PC-9 (cell line): ENCODE data around the gene YIPF1. TPM values are rescaled to one million over a fixed set of nuclear protein-coding genes. Genes with fewer than 3 reads are reported as not detected.

Source experiments
- Bru-seq: library from RNA; stranded (reverse); fragments of 400-500 nt; gene quantifications from one replicate; lab custom pipeline; 2021; lab: Mats Ljungman, UMichigan
- BruChase-seq, 2 experiments: library from RNA; stranded (reverse); fragments of 400-500 nt; gene quantifications; one replicate each; lab custom pipeline; 2021; lab: Mats Ljungman, UMichigan
- BruUV-seq: library from RNA; stranded (reverse); fragments of 400-500 nt; replicated peaks from 2 replicates; lab custom pipeline; 2021; lab: Mats Ljungman, UMichigan
- CTCF ChIA-PET: fragments of 300-600 bp; sonication (Branson Sonifier 250); formaldehyde crosslinking; loops from one replicate; lab custom pipeline; 2022; ENCODE audit warnings: antibody characterized with exemption; lab: Charles Lee
- POLR2A ChIA-PET: fragments of 300-600 bp; sonication (Branson Sonifier 250); formaldehyde crosslinking; loops from one replicate; lab custom pipeline; 2022; ENCODE audit warnings: antibody characterized with exemption; ENCODE audit not compliant: unreplicated experiment; lab: Charles Lee
- DNase-seq, 2 experiments: peaks; one replicate each; pipeline versions ENCODE4 v3.0.0 to v3.0.0-alpha.2; 2015 to 2022; ENCODE audit warnings: mixed read lengths in 1 of 2
- H2AFZ ChIP-seq: fragments of 200-600 bp; sonication (generic); 2 replicates; pipeline ENCODE4 v1.8.1; 2017; ENCODE audit warnings: antibody characterized with exemption
- H3F3A ChIP-seq: fragments of 200-600 bp; sonication (generic); 2 replicates; pipeline ENCODE4 v1.8.1; 2017; ENCODE audit warnings: antibody characterized with exemption, mild to moderate bottlenecking, low read depth; ENCODE audit not compliant: insufficient read depth
- H3K27ac ChIP-seq: fragments of 200-600 bp; sonication (generic); 2 replicates; pipeline ENCODE4 v1.6.1; 2016; ENCODE audit warnings: mixed run types
- H3K27me3 ChIP-seq: fragments of 200-600 bp; sonication (generic); 2 replicates; pipeline ENCODE4 v1.6.1; 2016; ENCODE audit warnings: low read depth, mixed run types; ENCODE audit not compliant: insufficient read depth
- H3K36me3 ChIP-seq: fragments of 200-600 bp; sonication (generic); 2 replicates; pipeline ENCODE4 v1.6.1; 2016; ENCODE audit warnings: low read depth, mixed run types
- H3K4me1 ChIP-seq: fragments of 200-600 bp; sonication (generic); replicated peaks from 2 replicates; pipeline ENCODE4 v1.6.1; 2016; ENCODE audit warnings: mixed run types; ENCODE audit not compliant: insufficient read depth
- H3K4me2 ChIP-seq: fragments of 200-600 bp; sonication (generic); 2 replicates; pipeline ENCODE4 v1.6.1; 2017; ENCODE audit warnings: mixed run types
- H3K4me3 ChIP-seq: fragments of 200-600 bp; sonication (generic); 2 replicates; pipeline ENCODE4 v1.6.1; 2016; ENCODE audit warnings: mixed run types
- H3K79me2 ChIP-seq: fragments of 200-600 bp; sonication (generic); 2 replicates; pipeline ENCODE4 v1.6.1; 2017; ENCODE audit warnings: low read depth, mixed run types
- H3K9me2 ChIP-seq: fragments of 200-600 bp; sonication (generic); 2 replicates; pipeline ENCODE4 v1.8.1; 2017; ENCODE audit warnings: mild to moderate bottlenecking; ENCODE audit not compliant: insufficient read depth
- H3K9me3 ChIP-seq: fragments of 200-600 bp; sonication (generic); 2 replicates; pipeline ENCODE4 v1.8.1; 2016; ENCODE audit warnings: low read depth; ENCODE audit not compliant: insufficient read depth
- H4K20me1 ChIP-seq: fragments of 200-600 bp; sonication (generic); 2 replicates; pipeline ENCODE4 v1.8.1; 2017; ENCODE audit not compliant: insufficient read depth
- EZH2 ChIP-seq: fragments of 200-600 bp; sonication (generic); IDR thresholded peaks from 2 replicates; pipeline ENCODE4 v1.8.0; 2017; ENCODE audit warnings: antibody characterized with exemption, low read depth
- intact Hi-C: fragments of 100-400 bp; cut with micrococcal nuclease; formaldehyde crosslinking; loops from one replicate; pipeline ENCODE4 v1.10.0; 2022; ENCODE audit not compliant: unreplicated experiment
- long read RNA-seq: library from polyadenylated mRNA; stranded (forward); transcript quantifications from one replicate; pipeline ENCODE4 v2.0.0, GENCODE V29; 2022
- total RNA-seq: library from RNA; stranded (reverse); gene quantifications from 2 replicates; pipeline ENCODE4 v1.2.3, GENCODE V29; 2021
- TF ChIP-seq, protein P1 (sequence below): fragments of 200-600 bp; sonication (generic); conservative IDR thresholded peaks from 2 replicates; pipeline ENCODE4 v1.6.1; 2017; ENCODE audit warnings: mixed run types, antibody characterized with exemption, mild to moderate bottlenecking, moderate library complexity

YIPF1 gene
- total RNA-seq: 23.3 and 26.1 TPM in 2 replicates
- percentile 69 among the genes with signal in this experiment for Bru-seq, nascent RNA
- percentile 79 among the genes with signal in this experiment for BruChase-seq, experiment 1, labeled RNA remaining after a 2-hour chase
- BruChase-seq, experiment 2, labeled RNA remaining after a 6-hour chase: percentile 71 among the genes with signal in this experiment
- long read RNA-seq, transcript YIPF1-201 (11 exons, 1,858 nt): major isoform, 8 of 339 reads
- long read RNA-seq, partial matches to known transcripts: 0 of 339 reads
- long read RNA-seq, other reads (novel, unspliced or antisense): 327 of 339 reads

DNA sequence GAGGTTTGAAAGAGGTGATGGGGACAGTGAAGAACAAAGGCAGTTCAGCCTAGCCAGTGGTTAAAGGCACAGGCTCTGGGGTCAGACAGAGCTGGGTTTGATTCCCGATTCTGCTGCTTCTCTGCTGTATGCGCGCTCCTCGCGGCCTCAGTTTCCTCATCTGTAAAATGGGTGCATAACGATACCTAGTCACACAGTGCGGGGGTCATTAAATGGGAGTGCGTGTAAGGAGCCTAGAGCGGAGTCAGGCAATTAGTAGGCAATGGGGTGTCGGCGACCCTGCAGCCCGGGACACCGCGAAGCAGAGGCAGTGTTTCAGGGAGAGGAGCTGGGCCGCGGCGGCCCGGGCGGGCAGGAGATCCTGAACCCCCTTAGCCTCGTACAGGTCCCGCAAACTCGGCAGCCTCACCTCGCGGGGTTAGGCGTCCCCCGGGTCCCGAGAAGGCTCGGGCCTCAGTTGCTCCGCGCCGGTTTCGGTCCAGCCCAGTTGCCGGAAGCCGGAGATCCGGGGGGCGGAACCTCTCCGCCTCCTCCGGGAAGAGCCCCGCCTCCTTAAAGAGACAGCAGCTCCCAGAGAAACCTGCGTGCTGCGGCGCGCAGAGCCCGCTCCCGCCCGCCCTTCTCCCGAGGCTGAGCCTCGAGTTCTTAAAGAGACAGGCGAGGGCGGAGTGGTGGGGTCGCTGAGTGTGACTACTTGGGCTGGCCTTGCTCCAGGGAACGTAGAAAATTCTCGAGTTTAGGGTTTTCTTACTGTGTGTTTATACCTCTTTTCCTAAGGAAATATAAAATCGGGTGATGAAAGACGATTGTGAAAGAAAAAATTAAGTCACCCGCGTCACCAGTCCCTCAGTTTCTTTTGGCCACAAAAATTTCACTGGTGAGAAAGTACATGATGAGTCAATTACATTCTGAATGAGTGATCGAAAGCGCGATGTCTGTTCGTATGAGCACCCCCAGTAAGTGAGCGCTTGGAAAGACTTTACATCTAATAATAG is at the start of gene YIPF1:
YIPF1 (minus strand) TSS at position 494 of the 995 bp plus-strand sequence. CDS start 860 bp downstream, outside the sequence.
- H3K27me3 ChIP-seq: no peaks in the 10 kb centered on the region
- intact Hi-C loops: loop anchor here (2.0 kb wide), 1 partner anchor 67 kb away; no protein-coding TSS in a partner anchor
- H3K4me1 ChIP-seq: peaks cover 25% of the 10 kb centered on the region
- DNase-seq: peak; percentile 80 to 89
- H3K27ac ChIP-seq: peak within 1 kb of the TSS; percentile 81
- H3K9me3 ChIP-seq: no peaks in the 10 kb centered on the region
- H2AFZ ChIP-seq: peak within 1 kb of the TSS; percentile 98
- H3K4me2 ChIP-seq: peak within 1 kb of the TSS; percentile 91
- BruUV-seq: TSS peak; percentile 40
- TF ChIP-seq, protein P1, sequence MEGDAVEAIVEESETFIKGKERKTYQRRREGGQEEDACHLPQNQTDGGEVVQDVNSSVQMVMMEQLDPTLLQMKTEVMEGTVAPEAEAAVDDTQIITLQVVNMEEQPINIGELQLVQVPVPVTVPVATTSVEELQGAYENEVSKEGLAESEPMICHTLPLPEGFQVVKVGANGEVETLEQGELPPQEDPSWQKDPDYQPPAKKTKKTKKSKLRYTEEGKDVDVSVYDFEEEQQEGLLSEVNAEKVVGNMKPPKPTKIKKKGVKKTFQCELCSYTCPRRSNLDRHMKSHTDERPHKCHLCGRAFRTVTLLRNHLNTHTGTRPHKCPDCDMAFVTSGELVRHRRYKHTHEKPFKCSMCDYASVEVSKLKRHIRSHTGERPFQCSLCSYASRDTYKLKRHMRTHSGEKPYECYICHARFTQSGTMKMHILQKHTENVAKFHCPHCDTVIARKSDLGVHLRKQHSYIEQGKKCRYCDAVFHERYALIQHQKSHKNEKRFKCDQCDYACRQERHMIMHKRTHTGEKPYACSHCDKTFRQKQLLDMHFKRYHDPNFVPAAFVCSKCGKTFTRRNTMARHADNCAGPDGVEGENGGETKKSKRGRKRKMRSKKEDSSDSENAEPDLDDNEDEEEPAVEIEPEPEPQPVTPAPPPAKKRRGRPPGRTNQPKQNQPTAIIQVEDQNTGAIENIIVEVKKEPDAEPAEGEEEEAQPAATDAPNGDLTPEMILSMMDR: no peak
- no peak for TF ChIP-seq EZH2
- H3K79me2 ChIP-seq: peaks cover 6% of the 10 kb centered on the region
- CTCF ChIA-PET: interaction anchor here (0.7 kb wide), 1 partner anchor 56 kb away, joined by 4 read pairs; the partner anchor contains the start of gene IFT25
- H3K36me3 ChIP-seq: no peaks in the 10 kb centered on the region
- peaks cover 14% of the 10 kb centered on the region; the same call in 1 of the 2 replicates for H3F3A ChIP-seq
- H4K20me1 ChIP-seq: no peaks in the 10 kb centered on the region
- peak within 1 kb of the TSS; percentile 83 for H3K4me3 ChIP-seq
- H3K9me2 ChIP-seq: no peaks in the 10 kb centered on the region
- POLR2A ChIA-PET: interaction anchor here (0.5 to 1.1 kb wide), 6 partner anchors 13 to 163 kb away, joined by 3 to 12 read pairs (median 4); partner anchors contain the start of genes LRRC42 and TMEM59

- TF ChIP-seq, protein P1: no peak
- no peak for TF ChIP-seq EZH2
- Histone ChIP-seq H3K4me2 (no peak overlapping the region), H3K4me3 (no peak overlapping the region), H3F3A (peaks cover 17% of the 10 kb centered on the region), H3K9me3 (peaks cover 22% of the 10 kb centered on the region; the same call in 1 of the 2 replicates), H3K4me1 (peaks cover 21% of the 10 kb centered on the region), H3K36me3 (peaks cover 42% of the 10 kb centered on the region), H3K27me3 (no peaks in the 10 kb centered on the region), H3K79me2 (peaks cover 12% of the 10 kb centered on the region), H2AFZ (no peak overlapping the region), H3K27ac (no peak overlapping the region), H4K20me1 (no peaks in the 10 kb centered on the region), H3K9me2 (no peaks in the 10 kb centered on the region)
- ChIA-PET CTCF (no interaction called here), POLR2A (interaction anchor here (0.7 kb wide), 1 partner anchor 9 kb away, joined by 18 read pairs; no protein-coding TSS in a partner anchor)
- no peak for DNase-seq
- no TSS peak for BruUV-seq
- intact Hi-C loops: no loop called here
Observed at GRCh38 chr1:53938136-53938830, 48.7 kb upstream of the YIPF1 start.
